ENCODE data around the gene KCNN2.

Gene KCNN2

DNA sequence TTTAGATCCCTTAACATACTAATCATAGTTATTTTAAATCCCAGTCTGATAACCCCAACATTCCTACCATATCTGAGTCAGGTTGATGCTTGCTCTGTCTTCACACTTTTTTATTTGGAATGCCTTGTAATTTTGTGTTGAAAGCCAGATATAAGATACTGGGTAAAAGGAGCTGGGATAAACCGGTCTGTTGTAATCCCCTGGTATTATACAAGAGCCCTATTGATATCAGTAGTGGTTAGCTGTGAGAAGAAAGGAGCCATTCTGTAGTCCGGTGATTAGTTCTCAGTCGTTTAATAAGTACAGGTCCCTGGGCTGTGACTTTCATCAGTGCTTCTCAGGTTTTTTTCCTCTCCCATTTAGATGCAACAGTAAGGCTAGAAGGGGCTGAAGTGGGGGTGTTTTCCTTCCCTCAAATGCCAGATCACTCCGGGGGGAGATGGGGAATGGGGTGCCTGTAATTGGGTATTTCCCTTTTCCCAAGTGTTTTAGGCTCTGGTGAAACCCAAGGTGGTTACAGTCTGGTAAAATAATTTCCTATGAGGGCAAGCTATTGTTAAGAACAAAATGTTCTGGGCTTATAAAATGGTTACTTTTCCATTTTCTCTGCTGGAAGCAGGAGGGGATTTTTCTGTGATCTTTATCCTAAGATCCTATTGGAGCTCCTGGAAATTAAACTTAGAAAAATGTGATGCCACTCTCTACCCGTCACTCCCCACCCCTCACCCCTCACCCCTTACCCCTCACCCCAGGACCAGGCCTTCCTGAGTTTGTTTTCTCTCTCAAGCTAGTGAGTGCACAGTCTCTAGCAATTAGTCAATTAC, 72.7 kb downstream of the KCNN2 start:
- Mint-ChIP-seq H3K36me3 (no peaks in the 10 kb centered on the region), H3K4me3 (no peak overlapping the region), H3K9me3 (no peaks in the 10 kb centered on the region), H3K27ac (no peak overlapping the region), H3K27me3 (peaks cover 8% of the 10 kb centered on the region), H3K4me1 (no peaks in the 10 kb centered on the region)

DNA sequence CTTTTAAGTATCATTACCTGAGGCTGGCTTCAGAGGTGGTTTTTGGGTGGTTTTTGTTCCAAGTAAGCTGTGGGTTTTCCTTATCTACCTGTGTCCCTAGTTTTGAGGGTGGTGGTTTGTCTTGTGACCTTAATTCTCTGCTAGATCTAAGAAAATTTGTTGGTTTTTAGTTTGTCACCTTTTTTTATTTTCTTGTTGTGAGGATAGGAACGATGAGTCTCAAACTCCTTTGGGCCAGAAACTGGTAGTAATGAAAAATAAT, 73.3 kb downstream of the KCNN2 start:
- no peak overlapping the region for H3K27ac Mint-ChIP-seq
- no peak overlapping the region for H3K4me3 Mint-ChIP-seq
- H3K9me3 Mint-ChIP-seq, result no peaks in the 10 kb centered on the region
- no peaks in the 10 kb centered on the region for H3K36me3 Mint-ChIP-seq
- no peaks in the 10 kb centered on the region for H3K4me1 Mint-ChIP-seq
- peaks cover 11% of the 10 kb centered on the region for H3K27me3 Mint-ChIP-seq

DNA sequence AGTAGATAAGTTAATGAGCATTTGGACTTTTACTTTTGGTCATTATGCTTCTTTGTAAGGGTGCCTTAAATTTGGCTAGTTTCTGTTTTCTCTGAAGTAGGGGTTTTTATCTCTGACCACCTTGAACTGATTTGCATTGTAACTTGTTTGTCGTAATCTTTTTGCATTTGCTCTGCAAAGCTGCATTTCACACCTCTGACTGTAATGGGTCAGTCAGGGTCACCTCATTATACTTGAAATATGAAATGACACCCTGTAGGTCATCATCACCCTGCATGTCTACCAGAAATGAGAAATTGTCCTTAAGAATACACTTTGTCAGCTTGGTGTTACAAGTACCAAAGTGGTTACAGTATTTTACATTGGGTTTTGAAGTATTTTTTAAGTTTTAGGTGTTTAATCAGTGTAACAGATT, 74.0 kb downstream of the KCNN2 start:
- no peaks in the 10 kb centered on the region for H3K4me1 Mint-ChIP-seq
- no peak overlapping the region for H3K4me3 Mint-ChIP-seq
- peaks cover 12% of the 10 kb centered on the region for H3K27me3 Mint-ChIP-seq
- no peaks in the 10 kb centered on the region for H3K9me3 Mint-ChIP-seq
- H3K36me3 Mint-ChIP-seq, result no peaks in the 10 kb centered on the region
- no peak overlapping the region for H3K27ac Mint-ChIP-seq

DNA sequence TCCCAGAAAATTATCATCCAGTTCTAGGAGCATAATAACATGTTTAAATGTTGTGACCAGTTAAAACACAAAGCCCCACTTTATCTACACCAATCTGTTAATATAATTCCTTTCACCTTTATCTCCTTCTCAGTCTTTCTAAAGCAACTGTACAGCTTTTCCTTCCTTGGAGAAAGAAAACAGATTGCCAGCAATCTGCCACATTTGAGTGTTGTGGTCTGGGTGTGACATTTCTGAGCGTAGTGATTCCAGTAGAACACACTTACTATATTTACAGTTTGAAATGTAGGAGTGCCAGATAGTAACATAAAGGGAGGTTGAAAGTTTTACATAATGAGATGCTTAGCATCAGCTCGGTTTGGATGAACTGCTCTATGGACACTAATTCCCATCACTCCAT, 76.1 kb downstream of the KCNN2 start:
- Mint-ChIP-seq H3K4me1 (no peaks in the 10 kb centered on the region), H3K36me3 (no peaks in the 10 kb centered on the region), H3K4me3 (no peak overlapping the region), H3K27me3 (peaks cover 16% of the 10 kb centered on the region), H3K27ac (no peak overlapping the region), H3K9me3 (no peaks in the 10 kb centered on the region)

DNA sequence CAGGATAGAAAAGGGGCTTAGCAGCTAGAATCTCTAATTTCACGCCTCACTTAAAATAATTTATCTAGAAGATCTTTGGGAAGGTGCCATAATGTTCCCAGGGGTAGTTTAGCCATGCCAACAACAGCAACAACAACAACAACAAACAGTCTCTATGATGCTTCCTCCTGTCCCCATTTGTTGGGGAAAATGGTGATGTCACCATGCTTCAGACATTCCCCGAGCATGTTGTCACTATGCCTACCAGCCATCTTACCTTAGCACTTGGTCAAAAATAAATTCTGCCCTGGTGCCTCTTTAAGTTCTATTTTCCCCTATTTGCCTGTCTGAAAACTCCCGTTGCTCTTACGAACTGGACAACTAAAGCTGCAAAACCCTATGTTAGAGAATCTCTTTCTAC, 76.6 kb downstream of the KCNN2 start:
- Mint-ChIP-seq H3K9me3 (no peaks in the 10 kb centered on the region), H3K4me3 (no peak overlapping the region), H3K27me3 (peaks cover 16% of the 10 kb centered on the region), H3K4me1 (no peaks in the 10 kb centered on the region), H3K36me3 (no peaks in the 10 kb centered on the region), H3K27ac (no peak overlapping the region)

DNA sequence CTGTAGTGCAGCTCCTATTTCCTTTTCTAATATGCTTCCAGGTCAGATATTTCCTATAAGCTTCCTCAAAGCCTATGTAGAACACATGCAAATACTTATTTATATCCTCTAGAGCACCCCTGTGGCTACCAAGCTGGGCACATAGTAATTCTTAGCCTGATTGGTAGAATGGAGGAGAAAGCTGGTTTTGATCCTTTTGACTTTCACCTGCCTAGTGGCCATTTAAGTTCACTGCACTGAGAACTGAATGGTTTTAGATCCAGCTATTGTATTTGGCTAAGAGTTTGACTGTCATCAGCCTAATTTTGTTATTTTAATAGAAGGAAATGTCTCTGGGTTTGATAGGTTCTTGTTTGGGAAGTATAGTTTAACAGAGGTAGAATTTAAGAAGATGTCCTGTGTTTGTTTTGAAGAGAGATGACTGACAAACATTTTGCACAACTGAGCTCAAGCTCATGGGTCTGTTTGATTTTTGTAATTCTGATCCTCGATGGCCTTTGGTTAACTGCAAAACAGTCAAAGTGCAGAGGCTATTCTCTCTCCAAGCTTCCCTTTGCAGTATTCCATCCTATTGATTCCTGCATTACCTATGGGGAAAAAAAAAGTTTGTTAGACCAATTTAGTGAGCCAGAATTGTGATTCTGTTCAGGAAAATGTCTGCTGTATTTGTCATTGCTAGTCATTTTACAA, 85.4 kb downstream of the KCNN2 start:
- peaks cover 5% of the 10 kb centered on the region for H3K27me3 Mint-ChIP-seq
- no peak overlapping the region for H3K27ac Mint-ChIP-seq
- no peak overlapping the region for H3K4me3 Mint-ChIP-seq
- no peaks in the 10 kb centered on the region for H3K4me1 Mint-ChIP-seq
- H3K36me3 Mint-ChIP-seq, result no peaks in the 10 kb centered on the region
- no peaks in the 10 kb centered on the region for H3K9me3 Mint-ChIP-seq

DNA sequence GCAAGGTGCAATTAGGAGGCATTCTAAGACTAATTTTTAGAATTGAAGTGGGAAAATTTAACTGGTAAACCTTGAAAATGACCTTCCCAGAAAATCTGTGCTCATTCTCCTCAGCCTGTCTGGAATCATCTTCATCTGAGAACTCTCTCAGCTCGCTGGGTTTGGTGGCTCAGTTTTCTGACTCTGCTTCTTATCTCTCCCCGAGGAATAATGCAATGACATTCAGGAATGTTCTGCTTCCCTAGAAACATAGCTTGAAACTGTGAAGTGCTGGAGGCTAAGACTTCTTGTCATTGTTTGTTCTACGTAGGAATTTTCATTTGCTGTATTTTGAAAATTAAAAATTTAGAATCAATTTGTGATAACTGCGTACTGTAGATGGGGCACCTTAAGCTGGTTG, 86.6 kb downstream of the KCNN2 start:
- Mint-ChIP-seq H3K36me3 (no peaks in the 10 kb centered on the region), H3K9me3 (no peaks in the 10 kb centered on the region), H3K4me3 (no peak overlapping the region), H3K27ac (no peak overlapping the region), H3K4me1 (no peaks in the 10 kb centered on the region), H3K27me3 (peaks cover 1% of the 10 kb centered on the region)

DNA sequence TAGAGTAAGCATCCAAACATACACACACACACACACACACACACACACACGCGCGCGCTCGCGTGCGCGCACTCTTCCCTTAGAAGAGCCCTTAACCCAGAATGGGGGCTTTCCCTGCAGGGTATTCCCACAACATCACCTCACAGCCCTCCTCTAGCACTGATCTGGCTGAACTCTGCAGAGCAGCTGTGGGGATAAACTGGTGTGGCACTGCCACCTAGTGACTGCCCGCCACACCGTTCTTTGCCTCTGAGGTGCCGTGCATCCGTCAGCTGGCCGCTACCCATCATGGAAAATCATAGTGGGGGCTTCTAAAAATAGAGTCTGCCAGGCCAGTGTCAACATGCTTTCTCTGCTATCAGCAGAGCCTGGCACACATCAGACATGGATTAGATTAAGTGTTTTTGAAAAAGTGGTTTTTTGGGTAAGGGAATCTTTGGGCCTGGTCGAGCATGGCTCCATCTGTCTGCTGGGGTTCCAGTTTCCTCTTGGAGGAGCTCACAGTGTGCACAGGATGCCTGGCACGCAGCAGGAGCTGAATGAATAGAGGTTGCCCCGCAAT, 88.1 kb downstream of the KCNN2 start:
- Mint-ChIP-seq H3K4me3 (no peak overlapping the region), H3K4me1 (no peaks in the 10 kb centered on the region), H3K27me3 (peaks cover 1% of the 10 kb centered on the region), H3K9me3 (no peaks in the 10 kb centered on the region), H3K36me3 (no peaks in the 10 kb centered on the region), H3K27ac (no peak overlapping the region)

DNA sequence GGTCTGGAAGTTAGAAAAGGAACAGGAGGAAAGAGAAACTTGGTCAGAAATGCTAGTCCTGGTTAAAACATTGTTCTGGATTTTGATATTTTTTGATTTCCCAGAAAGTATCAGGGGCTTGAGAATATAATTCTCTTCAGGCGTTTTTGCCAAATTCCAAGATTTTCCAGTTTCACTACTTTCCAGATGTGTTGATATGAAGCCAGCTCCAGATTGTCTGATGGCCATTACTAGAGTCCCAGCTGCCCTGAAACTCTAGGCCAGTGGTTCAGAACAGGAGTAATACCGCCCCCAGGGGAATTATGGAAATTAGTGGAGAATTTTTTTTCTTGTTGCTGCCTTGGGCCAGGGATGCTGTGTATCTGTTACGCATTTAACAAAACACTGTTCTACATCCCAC, 88.6 kb downstream of the KCNN2 start:
- Mint-ChIP-seq H3K27me3 (peaks cover 1% of the 10 kb centered on the region), H3K9me3 (no peaks in the 10 kb centered on the region), H3K4me3 (no peak overlapping the region), H3K27ac (no peak overlapping the region), H3K36me3 (no peaks in the 10 kb centered on the region), H3K4me1 (no peaks in the 10 kb centered on the region)

DNA sequence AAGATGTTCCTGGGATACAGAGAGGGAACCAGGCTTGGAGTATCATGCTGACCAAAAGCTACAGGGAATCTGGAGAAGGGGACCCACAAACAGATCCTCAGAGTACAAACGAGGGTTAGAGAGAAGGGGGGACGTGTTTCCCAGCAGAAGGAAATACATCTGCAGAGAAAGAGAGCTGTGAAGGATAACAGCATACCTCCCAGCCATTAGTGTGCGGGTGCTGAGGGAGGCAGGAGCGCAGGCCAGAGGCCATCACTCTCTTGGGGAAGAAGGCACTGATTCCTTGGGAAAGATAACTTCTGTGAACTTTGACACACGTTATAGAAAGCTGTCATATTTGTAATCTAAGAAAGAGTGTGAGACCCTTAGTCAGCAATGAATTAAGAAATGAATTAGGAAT, 96.9 kb downstream of the KCNN2 start:
- H3K36me3 Mint-ChIP-seq, result no peaks in the 10 kb centered on the region
- H3K27me3 Mint-ChIP-seq, result peaks cover 1% of the 10 kb centered on the region
- no peak overlapping the region for H3K4me3 Mint-ChIP-seq
- no peaks in the 10 kb centered on the region for H3K4me1 Mint-ChIP-seq
- H3K9me3 Mint-ChIP-seq, result no peaks in the 10 kb centered on the region
- H3K27ac Mint-ChIP-seq, result no peak overlapping the region

DNA sequence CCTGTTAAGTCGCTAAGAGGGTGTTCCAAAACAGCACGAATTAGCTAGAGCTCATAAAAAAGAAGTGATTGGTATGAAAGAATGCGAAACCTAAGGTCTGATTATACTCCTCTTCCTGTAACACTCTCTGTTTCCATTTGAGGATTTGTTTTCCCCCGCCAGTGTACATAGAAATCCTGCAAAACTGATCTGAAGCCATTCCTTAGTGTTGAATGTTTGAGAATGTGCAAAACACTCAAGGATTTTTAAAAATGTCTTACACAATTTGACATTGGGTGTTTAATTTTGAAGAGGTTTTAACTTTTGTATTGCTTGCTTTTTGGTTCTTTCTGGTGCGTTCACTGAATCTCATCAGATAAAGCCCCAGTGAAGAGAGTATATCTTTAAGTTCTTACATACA, 105.3 kb downstream of the KCNN2 start:
- no peaks in the 10 kb centered on the region for H3K36me3 Mint-ChIP-seq
- H3K27me3 Mint-ChIP-seq, result peaks cover 1% of the 10 kb centered on the region
- H3K9me3 Mint-ChIP-seq, result no peaks in the 10 kb centered on the region
- H3K4me1 Mint-ChIP-seq, result no peaks in the 10 kb centered on the region
- H3K4me3 Mint-ChIP-seq, result no peak overlapping the region
- no peak overlapping the region for H3K27ac Mint-ChIP-seq

DNA sequence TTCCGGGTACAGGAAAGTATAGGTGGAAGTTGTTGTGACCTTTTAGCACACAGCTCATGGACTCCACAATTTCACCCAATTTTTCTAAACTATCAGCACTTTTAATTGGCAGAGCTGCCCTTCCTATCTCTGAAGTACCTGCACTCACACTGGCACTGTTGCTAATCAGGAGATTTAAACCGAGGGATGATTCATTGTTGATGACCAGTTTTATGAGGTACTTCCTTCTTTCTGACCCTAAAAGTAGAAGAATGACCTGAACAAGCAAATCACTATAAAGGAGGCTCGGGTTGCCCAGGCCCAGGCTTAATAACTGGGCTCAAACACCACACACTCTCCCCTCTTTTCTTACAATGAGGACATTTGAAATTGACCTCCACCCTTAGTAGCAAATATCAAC, 105.9 kb downstream of the KCNN2 start:
- Mint-ChIP-seq H3K4me3 (no peak overlapping the region), H3K36me3 (no peaks in the 10 kb centered on the region), H3K27me3 (peaks cover 1% of the 10 kb centered on the region), H3K27ac (no peak overlapping the region), H3K9me3 (no peaks in the 10 kb centered on the region), H3K4me1 (no peaks in the 10 kb centered on the region)

DNA sequence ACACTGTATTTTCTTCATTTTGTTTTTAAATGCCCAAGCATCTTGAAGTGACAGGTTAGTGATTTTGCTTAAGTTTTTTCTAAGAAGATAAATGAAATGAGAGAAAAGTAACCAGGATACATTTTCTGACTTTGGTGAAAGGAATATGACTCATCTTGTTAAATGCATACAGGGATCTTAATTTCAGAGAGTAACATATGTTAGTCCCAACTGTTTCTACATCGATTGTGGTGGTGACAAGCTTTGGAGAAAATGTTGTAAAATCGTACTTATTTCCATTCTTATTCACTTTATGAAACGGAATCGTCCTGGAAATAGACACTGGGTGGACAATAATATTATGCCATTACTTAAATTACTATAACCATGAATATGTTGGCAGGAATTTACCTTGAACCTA, 107.5 kb downstream of the KCNN2 start:
- Mint-ChIP-seq H3K27ac (no peak overlapping the region), H3K9me3 (no peaks in the 10 kb centered on the region), H3K4me3 (no peak overlapping the region), H3K27me3 (peaks cover 1% of the 10 kb centered on the region), H3K4me1 (no peaks in the 10 kb centered on the region), H3K36me3 (no peaks in the 10 kb centered on the region)

DNA sequence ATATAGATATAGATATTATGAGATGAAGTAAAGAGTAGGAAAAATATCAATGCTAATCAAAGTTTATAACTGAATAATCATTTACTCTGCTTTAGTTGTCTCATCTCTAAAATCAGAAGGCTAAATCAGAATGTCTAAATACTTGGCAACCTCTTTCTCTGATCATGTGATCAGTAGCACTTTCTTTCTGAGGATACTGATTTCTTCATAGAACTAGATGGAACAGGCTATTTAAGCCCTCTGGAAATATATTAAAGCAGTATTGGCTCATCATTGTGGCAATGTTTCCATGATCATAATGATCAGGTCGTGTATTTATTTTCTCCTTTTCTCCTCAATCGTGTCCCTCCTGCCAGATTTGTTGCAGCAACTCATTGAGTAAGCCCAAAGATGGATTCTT, 109.7 kb downstream of the KCNN2 start:
- Mint-ChIP-seq H3K27me3 (no peaks in the 10 kb centered on the region), H3K4me3 (no peak overlapping the region), H3K4me1 (no peaks in the 10 kb centered on the region), H3K9me3 (no peaks in the 10 kb centered on the region), H3K36me3 (no peaks in the 10 kb centered on the region), H3K27ac (no peak overlapping the region)

DNA sequence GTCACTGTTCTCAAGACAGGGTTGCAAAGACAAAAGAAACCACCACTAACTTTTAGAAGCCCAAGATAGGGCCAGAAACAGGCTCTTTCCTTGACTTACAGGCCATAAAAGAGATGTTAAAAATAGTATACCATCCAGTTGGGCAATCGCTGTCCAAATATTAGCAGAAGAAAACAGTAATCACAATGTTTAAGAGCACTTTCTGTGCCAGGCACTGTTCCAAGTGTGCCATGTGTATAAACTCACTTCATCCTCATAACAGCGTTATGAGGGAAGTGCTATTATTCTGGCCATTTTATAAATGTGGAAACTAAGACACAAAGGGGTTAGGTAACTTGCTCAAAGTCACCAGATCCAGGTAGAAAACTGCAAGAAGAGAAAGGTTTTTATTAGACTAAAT, 111.7 kb downstream of the KCNN2 start:
- Mint-ChIP-seq H3K27me3 (no peaks in the 10 kb centered on the region), H3K4me1 (no peaks in the 10 kb centered on the region), H3K36me3 (no peaks in the 10 kb centered on the region), H3K9me3 (peaks cover 8% of the 10 kb centered on the region), H3K27ac (no peak overlapping the region), H3K4me3 (no peak overlapping the region)

DNA sequence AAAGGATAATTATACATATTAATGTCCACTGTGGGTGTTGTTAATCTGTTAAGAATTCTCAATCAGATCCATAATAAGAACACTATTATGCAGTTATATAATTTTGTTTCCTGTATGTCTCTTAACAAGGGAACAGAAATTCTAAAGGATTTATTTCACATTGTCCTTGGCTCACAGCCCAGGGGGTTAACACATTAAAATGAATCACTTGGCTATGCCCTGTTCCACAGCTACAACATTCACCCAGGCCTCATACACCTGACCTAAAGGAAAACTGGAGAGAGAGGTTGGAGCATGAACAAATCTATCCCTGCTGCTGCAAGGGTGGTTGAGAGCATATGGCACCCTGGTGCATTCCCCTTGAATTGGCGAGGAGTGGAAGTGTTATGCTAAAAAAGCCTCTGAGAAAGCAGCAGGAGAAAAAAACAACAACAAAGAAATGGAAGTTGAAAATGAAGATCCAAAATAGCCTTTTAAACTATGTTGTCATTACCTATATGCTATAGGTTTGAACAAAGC, 116.0 kb downstream of the KCNN2 start:
- Mint-ChIP-seq H3K9me3 (peaks cover 21% of the 10 kb centered on the region), H3K4me1 (no peaks in the 10 kb centered on the region), H3K36me3 (no peaks in the 10 kb centered on the region), H3K27me3 (no peaks in the 10 kb centered on the region), H3K27ac (no peak overlapping the region), H3K4me3 (no peak overlapping the region)

Data from activated naive CD4-positive, alpha-beta T cell treated with anti-CD3 and anti-CD28 coated beads, Interleukin-2, amount 50 U/mL, for 24 hours (primary cell).